GM18520 (cell line): ENCODE data around the gene GNB2.

ENCODE experiments used
- ATAC-seq: cut with Tn5 transposase; IDR thresholded peaks from one replicate; pipeline ENCODE4 v1.9.1; 2021; ENCODE audit not compliant: unreplicated experiment

Gene GNB2

GRCh38 chr7:100680576-100681271, 7.2 kb downstream of the GNB2 start:
- no peak for ATAC-seq

DNA sequence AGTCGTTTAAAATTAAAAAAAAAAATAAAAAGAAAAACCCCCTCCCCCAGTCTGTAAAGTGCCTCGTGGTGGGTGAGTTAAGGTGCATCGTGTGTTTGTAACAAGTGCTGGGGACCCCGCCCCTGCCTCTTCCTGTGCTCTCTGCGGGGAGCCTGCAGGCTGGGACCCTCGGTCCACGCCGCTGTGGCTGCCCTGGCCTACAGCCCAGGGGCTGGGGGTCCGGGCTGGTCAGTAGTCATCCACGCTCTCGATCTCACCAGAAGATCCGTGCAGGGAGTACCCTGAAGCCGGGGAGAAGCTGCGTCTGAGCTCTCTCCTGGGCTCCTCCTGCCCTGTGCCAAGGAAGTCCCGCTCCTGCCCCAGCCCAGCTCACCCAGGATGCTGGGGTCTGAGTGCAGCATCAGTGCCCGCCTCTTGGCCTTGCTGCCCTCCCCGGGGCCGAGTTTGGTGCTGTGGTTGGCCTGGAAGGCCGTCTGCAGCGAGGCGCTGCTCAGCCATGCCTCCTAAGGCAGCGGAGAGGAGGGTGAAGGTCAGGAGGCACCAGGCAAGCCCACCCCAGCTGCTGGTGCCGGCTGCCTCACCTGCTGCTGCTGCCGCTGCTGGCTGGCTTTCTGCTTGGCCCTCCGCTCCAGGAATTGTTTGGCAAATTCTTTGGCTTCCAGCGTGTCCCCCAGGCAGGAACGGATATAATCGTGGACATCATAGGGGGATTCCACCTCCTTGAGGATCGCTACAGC, 8.1 kb downstream of the GNB2 start:
- no peak for ATAC-seq

GRCh38 chr7:100682228-100682741, 8.7 kb downstream of the GNB2 start:
- ATAC-seq = no peak

DNA sequence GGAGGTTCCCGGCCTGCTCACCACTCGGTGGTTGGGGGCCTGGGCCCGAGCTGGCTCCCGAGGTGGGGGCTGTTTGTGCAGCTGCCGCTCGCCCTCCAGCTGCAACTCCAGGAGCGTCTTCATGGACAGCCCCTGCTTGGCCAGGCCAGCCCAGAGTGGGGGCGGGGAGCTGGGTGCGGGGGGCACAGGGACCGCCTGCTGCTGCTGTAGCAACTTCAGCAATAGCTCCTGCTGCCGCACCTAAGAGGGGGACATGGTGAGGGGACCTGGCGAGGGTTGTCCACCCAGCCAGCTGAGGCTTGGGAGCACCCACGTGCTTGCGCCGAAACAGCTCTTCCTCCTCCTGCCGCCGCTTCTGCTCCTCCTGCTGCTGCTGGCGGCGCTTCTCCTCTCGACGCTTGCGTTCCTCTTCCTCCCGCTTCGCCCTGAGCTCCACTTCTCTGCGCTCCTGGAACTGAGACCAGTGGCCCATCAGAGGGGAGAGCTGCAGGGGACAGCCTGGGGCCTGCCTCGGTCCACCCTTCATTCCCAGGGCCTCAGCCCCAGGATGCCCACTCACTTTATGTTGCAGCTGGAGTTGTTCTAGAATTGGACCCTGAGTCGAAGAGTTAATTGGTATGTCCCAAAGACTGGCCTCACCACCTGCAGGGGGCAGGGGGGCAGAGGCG, 9.6 kb downstream of the GNB2 start:
- ATAC-seq = no peak

DNA sequence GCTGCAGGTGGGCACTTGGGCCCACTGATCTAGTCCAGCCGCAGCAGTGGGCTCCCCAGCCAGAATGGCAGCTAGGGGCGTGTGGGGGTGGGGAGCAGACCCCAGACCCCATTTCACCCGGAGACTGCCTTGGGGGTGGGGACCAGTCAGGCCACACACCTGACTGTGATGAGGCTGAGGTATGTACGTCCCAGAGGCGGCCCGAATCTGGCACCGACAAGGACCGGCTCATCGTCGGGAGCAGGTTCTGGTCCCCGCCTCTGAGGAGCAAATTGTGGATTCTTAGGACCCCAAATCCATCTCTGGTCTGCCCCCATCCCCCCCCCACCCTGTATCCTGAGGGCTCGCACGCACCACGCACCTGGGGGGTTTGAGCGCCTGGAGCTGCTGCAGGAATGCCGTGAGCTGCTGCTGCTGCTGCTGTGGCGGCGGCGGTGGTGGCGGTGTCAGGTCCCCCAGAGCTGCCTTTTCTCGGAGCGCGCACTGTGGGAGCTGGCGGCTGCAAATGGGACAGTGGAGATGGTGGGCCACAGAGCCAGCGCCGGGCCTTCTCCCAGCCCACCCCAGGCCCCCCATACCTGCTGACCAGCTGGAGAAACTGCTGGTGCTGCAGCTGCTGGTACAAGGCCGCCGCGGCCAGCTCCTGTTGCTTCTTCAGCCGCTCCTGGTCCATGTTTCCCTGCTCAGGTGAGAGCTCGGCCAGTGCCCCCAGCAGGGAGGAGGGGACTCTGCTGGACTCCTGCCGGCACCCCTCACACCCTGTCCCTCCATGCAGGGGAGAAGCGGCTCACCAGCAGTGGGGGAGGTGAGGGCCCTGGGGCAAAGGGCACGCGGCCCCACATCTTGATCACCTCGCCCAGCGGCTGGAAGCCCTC, 10.4 kb downstream of the GNB2 start:
- no peak for ATAC-seq

GRCh38 chr7:100684534-100685042, 11.0 kb downstream of the GNB2 start:
- ATAC-seq = no peak

DNA sequence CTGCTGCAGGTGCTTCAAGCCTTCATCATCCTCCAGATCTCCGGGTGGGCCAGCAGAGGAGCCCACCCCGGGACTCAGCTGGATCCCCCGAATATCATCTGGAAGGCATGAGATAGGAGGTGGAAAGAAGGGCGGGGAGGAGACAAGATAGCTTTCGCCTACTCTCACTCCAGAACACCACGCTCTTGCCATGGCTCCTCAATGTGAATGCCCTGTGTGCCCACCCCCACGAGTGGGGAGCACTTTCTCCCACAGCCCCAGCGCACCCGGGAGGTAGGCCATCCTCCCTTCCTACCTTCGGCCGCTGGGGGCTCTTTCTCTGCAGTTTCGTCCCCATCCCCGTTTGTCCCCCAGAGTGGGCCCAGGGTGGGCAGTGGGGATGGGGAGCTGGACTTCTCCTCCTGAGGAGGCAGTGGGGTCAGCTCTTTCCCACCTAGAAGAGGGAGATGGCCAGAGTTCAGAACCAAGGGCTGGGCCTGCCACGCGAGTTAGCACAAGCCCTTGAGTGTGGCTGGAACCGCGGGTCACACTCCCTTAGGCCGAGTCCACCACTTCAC, 11.6 kb downstream of the GNB2 start:
- ATAC-seq = no peak

GRCh38 chr7:100685631-100686145, 12.1 kb downstream of the GNB2 start:
- no peak for ATAC-seq

- no peak for ATAC-seq
Measured at GRCh38 chr7:100686201-100686821, 12.8 kb downstream of the GNB2 start.

GRCh38 chr7:100686822-100687211, 13.3 kb downstream of the GNB2 start:
- no peak for ATAC-seq

- ATAC-seq = no peak
Measured at GRCh38 chr7:100687261-100687660, 13.7 kb downstream of the GNB2 start.

- no peak for ATAC-seq
Measured at GRCh38 chr7:100687751-100688300, 14.3 kb downstream of the GNB2 start.

- ATAC-seq = no peak
Measured at GRCh38 chr7:100688326-100688860, 14.9 kb downstream of the GNB2 start.

GRCh38 chr7:100689230-100690135, 15.9 kb downstream of the GNB2 start:
- ATAC-seq = no peak

GRCh38 chr7:100691676-100692577, 18.4 kb downstream of the GNB2 start:
- no peak for ATAC-seq

DNA sequence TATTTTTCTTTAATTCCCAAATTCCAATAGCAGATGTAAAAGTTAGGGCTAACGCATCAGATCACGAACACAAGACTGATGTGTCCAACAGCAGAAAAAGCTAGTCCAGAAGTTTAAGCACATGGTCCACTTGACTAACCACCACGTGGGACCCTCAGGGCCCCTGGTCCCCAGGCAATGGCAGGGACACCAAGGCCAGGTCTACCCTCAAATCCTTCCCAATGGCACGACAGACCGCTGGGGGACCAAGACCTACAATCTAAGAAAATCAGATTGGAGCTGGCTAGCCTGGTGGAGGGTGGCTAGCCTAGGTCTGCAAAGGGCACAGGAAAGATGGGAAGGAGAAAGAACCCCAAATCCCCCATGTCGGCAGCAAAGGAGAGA, 19.0 kb downstream of the GNB2 start:
- ATAC-seq = no peak
